ENCODE data around the gene NMT1.

Gene NMT1

GRCh38 chr17:45070809-45071208 is 9.7 kb downstream of the NMT1 start:
- Histone ChIP-seq H3K9me2 (replicated peaks; ENCODE audit: insufficient read depth, low read length) (no peaks in the 10 kb centered on the region), H4K20me1 (ENCODE audit: insufficient read depth, low read length) (peaks cover 3% of the 10 kb centered on the region; the same call in 1 of the 2 replicates), H3K79me2 (ENCODE audit: low read length) (peaks cover 94% of the 10 kb centered on the region), H2AFZ (ENCODE audit: low read length) (no peak overlapping the region), H3K4me1 (ENCODE audit: low read length) (no peaks in the 10 kb centered on the region), H3K9ac (ENCODE audit: low read length) (no peak overlapping the region), H3F3A (ENCODE audit: insufficient read depth, low read length) (no peaks in the 10 kb centered on the region), H3K4me3 (ENCODE audit: low read length) (no peak overlapping the region), H3K4me2 (ENCODE audit: low read depth, low read length) (no peak overlapping the region), H3K36me3 (replicated peaks; ENCODE audit: insufficient read depth, low read length) (peaks cover 10% of the 10 kb centered on the region; the same call in 1 of the 2 replicates), H3K27me3 (replicated peaks; ENCODE audit: insufficient read depth, low read length) (no peaks in the 10 kb centered on the region), H3K9me3 (replicated peaks; ENCODE audit: insufficient read depth, low read length) (no peaks in the 10 kb centered on the region), H3K27ac (ENCODE audit: low read length) (no peak overlapping the region)
- no peak for DNase-seq
- TF ChIP-seq EZH2phosphoT487 (IDR thresholded peaks at IDR 0.05; ENCODE audit: low read length) (no peak), CTCF (IDR thresholded peaks at IDR 0.05; ENCODE audit: low read length) (no peak), EZH2 (optimal IDR thresholded peaks at IDR 0.05; ENCODE audit: low read depth, low read length) (no peak)

GRCh38 chr17:45073414-45074070 is 12.4 kb downstream of the NMT1 start:
- H3K36me3 ChIP-seq (replicated peaks; ENCODE audit: insufficient read depth, low read length), result peaks cover 10% of the 10 kb centered on the region; the same call in 1 of the 2 replicates
- peaks cover 94% of the 10 kb centered on the region for H3K79me2 ChIP-seq (ENCODE audit: low read length)
- no peaks in the 10 kb centered on the region for H3K27me3 ChIP-seq (replicated peaks; ENCODE audit: insufficient read depth, low read length)
- TF ChIP-seq CTCF (IDR thresholded peaks at IDR 0.05; ENCODE audit: low read length), result no peak
- TF ChIP-seq EZH2phosphoT487 (IDR thresholded peaks at IDR 0.05; ENCODE audit: low read length), result no peak
- no peak for TF ChIP-seq EZH2 (optimal IDR thresholded peaks at IDR 0.05; ENCODE audit: low read depth, low read length)
- no peak overlapping the region for H3K9ac ChIP-seq (ENCODE audit: low read length)
- H3K4me2 ChIP-seq (ENCODE audit: low read depth, low read length), result no peak overlapping the region
- H3K9me2 ChIP-seq (replicated peaks; ENCODE audit: insufficient read depth, low read length), result no peaks in the 10 kb centered on the region
- H3K4me1 ChIP-seq (ENCODE audit: low read length), result no peaks in the 10 kb centered on the region
- no peak overlapping the region for H3K4me3 ChIP-seq (ENCODE audit: low read length)
- no peaks in the 10 kb centered on the region for H3K9me3 ChIP-seq (replicated peaks; ENCODE audit: insufficient read depth, low read length)
- no peak overlapping the region for H3K27ac ChIP-seq (ENCODE audit: low read length)
- H2AFZ ChIP-seq (ENCODE audit: low read length), result no peak overlapping the region
- 0 out of 2 replicates have a peak, but pooled peaks cover 7% of the 10 kb centered on the region for H4K20me1 ChIP-seq (ENCODE audit: insufficient read depth, low read length)
- no peaks in the 10 kb centered on the region for H3F3A ChIP-seq (ENCODE audit: insufficient read depth, low read length)
- no peak for DNase-seq

- Histone ChIP-seq H3K9me2 (replicated peaks; ENCODE audit: insufficient read depth, low read length) (no peaks in the 10 kb centered on the region), H3K27me3 (replicated peaks; ENCODE audit: insufficient read depth, low read length) (no peaks in the 10 kb centered on the region), H3K27ac (ENCODE audit: low read length) (no peak overlapping the region), H3K4me3 (ENCODE audit: low read length) (no peak overlapping the region), H3K79me2 (ENCODE audit: low read length) (peaks cover 79% of the 10 kb centered on the region), H3F3A (ENCODE audit: insufficient read depth, low read length) (no peaks in the 10 kb centered on the region), H4K20me1 (ENCODE audit: insufficient read depth, low read length) (0 out of 2 replicates have a peak, but pooled peaks cover 7% of the 10 kb centered on the region), H3K4me1 (ENCODE audit: low read length) (no peaks in the 10 kb centered on the region), H3K9me3 (replicated peaks; ENCODE audit: insufficient read depth, low read length) (no peaks in the 10 kb centered on the region), H3K36me3 (replicated peaks; ENCODE audit: insufficient read depth, low read length) (peaks cover 6% of the 10 kb centered on the region; the same call in 1 of the 2 replicates), H3K9ac (ENCODE audit: low read length) (no peak overlapping the region), H3K4me2 (ENCODE audit: low read depth, low read length) (no peak overlapping the region), H2AFZ (ENCODE audit: low read length) (no peak overlapping the region)
- DNase-seq, result no peak
- TF ChIP-seq EZH2phosphoT487 (IDR thresholded peaks at IDR 0.05; ENCODE audit: low read length) (no peak), EZH2 (optimal IDR thresholded peaks at IDR 0.05; ENCODE audit: low read depth, low read length) (no peak), CTCF (IDR thresholded peaks at IDR 0.05; ENCODE audit: low read length) (no peak)
These were observed 16.5 kb downstream of the NMT1 start for GRCh38 chr17:45077643-45078042.

All from MM.1S (cell line).